Mesothelial cell of epicardium (in vitro differentiated cells): ENCODE data around the gene NAALADL2. TPM values are rescaled to one million over a fixed set of nuclear protein-coding genes. Genes with fewer than 3 reads are reported as not detected.

Experiments used
- DNase-seq, 2 experiments: peaks; one replicate each; pipeline ENCODE4 v3.0.0; 2021; ENCODE audit warnings: low spot score in 2 of 2; ENCODE audit not compliant: unreplicated experiment in 2 of 2
- H3K27ac Mint-ChIP-seq: 2 replicates; pipeline ENCODE4 v1.8.0; 2021; ENCODE audit warnings: mixed read lengths
- H3K27me3 Mint-ChIP-seq: 2 replicates; pipeline ENCODE4 v1.8.0; 2021; ENCODE audit warnings: low read depth, mixed read lengths
- H3K36me3 Mint-ChIP-seq: 2 replicates; pipeline ENCODE4 v1.8.0; 2021; ENCODE audit warnings: mixed read lengths
- H3K4me1 Mint-ChIP-seq: 2 replicates; pipeline ENCODE4 v1.8.0; 2021; ENCODE audit warnings: mixed read lengths
- H3K4me3 Mint-ChIP-seq: 2 replicates; pipeline ENCODE4 v1.8.0; 2021; ENCODE audit warnings: mild to moderate bottlenecking, moderate library complexity, mixed read lengths
- H3K9me3 Mint-ChIP-seq: 2 replicates; pipeline ENCODE4 v1.8.0; 2021; ENCODE audit warnings: mixed read lengths
- CTCF ChIP-seq: fragments of 200-600 bp; sonication (generic); IDR thresholded peaks from one replicate; pipeline ENCODE4 v1.5.0; 2021; ENCODE audit warnings: antibody characterized with exemption; ENCODE audit not compliant: unreplicated experiment
- total RNA-seq: library from RNA; stranded (reverse); gene quantifications from 3 replicates; pipeline ENCODE4 v1.2.1, GENCODE V29; 2021

NAALADL2 gene
- total RNA-seq, 1 donor from 2014 or later: 27.9 TPM

GRCh38 chr3:175598740-175599139, 739.6 kb downstream of the NAALADL2 start:
- TF ChIP-seq CTCF: no peak
- Mint-ChIP-seq H3K9me3 (peaks cover 18% of the 10 kb centered on the region), H3K4me3 (no peak overlapping the region), H3K4me1 (peaks cover 12% of the 10 kb centered on the region), H3K27ac (no peak overlapping the region), H3K27me3 (no peaks in the 10 kb centered on the region), H3K36me3 (peaks cover 15% of the 10 kb centered on the region)
- no peak for DNase-seq

GRCh38 chr3:175601521-175601920, 742.4 kb downstream of the NAALADL2 start:
- Mint-ChIP-seq H3K27ac (no peak overlapping the region), H3K4me3 (no peak overlapping the region), H3K36me3 (no peaks in the 10 kb centered on the region), H3K27me3 (no peaks in the 10 kb centered on the region), H3K4me1 (peaks cover 18% of the 10 kb centered on the region), H3K9me3 (no peaks in the 10 kb centered on the region)
- no peak for DNase-seq
- TF ChIP-seq CTCF: no peak

- H3K4me3 Mint-ChIP-seq: no peak overlapping the region
- no peaks in the 10 kb centered on the region for H3K27me3 Mint-ChIP-seq
- no peaks in the 10 kb centered on the region for H3K36me3 Mint-ChIP-seq
- H3K9me3 Mint-ChIP-seq: no peaks in the 10 kb centered on the region
- TF ChIP-seq CTCF: no peak
- H3K4me1 Mint-ChIP-seq: peaks cover 20% of the 10 kb centered on the region
- no peak for DNase-seq
- no peak overlapping the region for H3K27ac Mint-ChIP-seq
Measured at GRCh38 chr3:175605851-175606250, 746.7 kb downstream of the NAALADL2 start.

DNA sequence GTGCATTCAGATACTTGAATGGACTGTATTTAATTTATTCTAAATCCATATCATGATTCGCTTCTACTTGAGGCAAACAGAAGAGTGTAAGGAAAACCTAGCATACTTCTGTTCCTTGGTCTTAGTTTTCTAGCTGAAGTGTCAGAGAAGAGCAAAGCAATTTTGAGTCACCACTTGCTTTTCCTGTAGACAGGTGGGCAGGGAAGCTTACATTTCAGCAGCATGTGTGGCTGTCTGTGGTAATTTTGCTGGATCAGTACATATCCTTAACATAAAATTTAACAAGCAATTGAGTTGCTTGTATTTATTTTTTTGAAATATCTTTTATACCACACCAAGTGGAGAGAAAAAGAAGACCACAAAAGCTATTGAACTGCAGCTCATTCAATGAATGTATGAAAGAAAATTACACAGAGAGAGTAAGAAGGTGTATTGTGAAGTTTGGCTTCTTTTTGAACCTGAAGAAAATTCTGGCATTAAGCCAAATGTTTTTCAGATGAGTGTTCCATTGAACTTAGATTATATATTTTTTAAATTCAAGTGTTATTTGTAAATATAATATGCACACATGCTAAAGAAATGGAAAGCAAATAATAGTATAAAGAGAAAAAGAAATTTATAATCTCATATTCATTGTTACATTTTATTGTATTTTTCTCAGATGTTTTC, 747.6 kb downstream of the NAALADL2 start:
- peaks cover 16% of the 10 kb centered on the region for H3K4me1 Mint-ChIP-seq
- no peak for DNase-seq
- no peaks in the 10 kb centered on the region for H3K9me3 Mint-ChIP-seq
- no peaks in the 10 kb centered on the region for H3K36me3 Mint-ChIP-seq
- peak overlapping the region; percentile 18 for H3K27ac Mint-ChIP-seq
- no peak for TF ChIP-seq CTCF
- H3K27me3 Mint-ChIP-seq: no peaks in the 10 kb centered on the region
- no peak overlapping the region for H3K4me3 Mint-ChIP-seq

GRCh38 chr3:175608356-175608755, 749.2 kb downstream of the NAALADL2 start:
- Mint-ChIP-seq H3K27ac (no peak overlapping the region), H3K27me3 (no peaks in the 10 kb centered on the region), H3K9me3 (peaks cover 3% of the 10 kb centered on the region), H3K4me3 (no peak overlapping the region), H3K4me1 (peaks cover 16% of the 10 kb centered on the region), H3K36me3 (no peaks in the 10 kb centered on the region)
- no peak for DNase-seq
- no peak for TF ChIP-seq CTCF
